HG03064 (cell line): ENCODE data around the gene WWP2.
"Not testable (repeated sequence)": the region's sequence is repeated elsewhere in the genome, so short reads cannot be mapped to it uniquely, and the experiment has no call there.

Source experiments
- ATAC-seq: cut with Tn5 transposase; IDR thresholded peaks from one replicate; pipeline ENCODE4 v1.9.1; 2021; ENCODE audit warnings: low read depth; ENCODE audit not compliant: unreplicated experiment

WWP2 gene

GRCh38 chr16:69853481-69853880, 91.3 kb downstream of the WWP2 start:
- no peak for ATAC-seq

- ATAC-seq, result not testable (repeated sequence)
These were observed 92.6 kb downstream of the WWP2 start for GRCh38 chr16:69854776-69855175.

GRCh38 chr16:69855592-69855991, 93.5 kb downstream of the WWP2 start:
- ATAC-seq, result no peak

- ATAC-seq, result no peak
These were observed 96.3 kb downstream of the WWP2 start for GRCh38 chr16:69858191-69859104.

GRCh38 chr16:69859105-69859989, 97.2 kb downstream of the WWP2 start:
- no peak for ATAC-seq

- ATAC-seq, result no peak
These were observed 98.4 kb downstream of the WWP2 start for GRCh38 chr16:69860233-69861231.

- no peak for ATAC-seq
These were observed 99.3 kb downstream of the WWP2 start for GRCh38 chr16:69861292-69862030.

GRCh38 chr16:69863401-69864281, 101.5 kb downstream of the WWP2 start:
- no peak for ATAC-seq

- no peak for ATAC-seq
These were observed 103.6 kb downstream of the WWP2 start for GRCh38 chr16:69865701-69866100.

- no peak for ATAC-seq
These were observed 105.8 kb downstream of the WWP2 start for GRCh38 chr16:69867784-69868560.

- ATAC-seq, result no peak
These were observed 108.6 kb downstream of the WWP2 start for GRCh38 chr16:69870761-69871160.

GRCh38 chr16:69871708-69872107, 109.6 kb downstream of the WWP2 start:
- no peak for ATAC-seq

- no peak for ATAC-seq
These were observed 110.8 kb downstream of the WWP2 start for GRCh38 chr16:69872888-69873287.

- no peak for ATAC-seq
These were observed 111.7 kb downstream of the WWP2 start for GRCh38 chr16:69873783-69874182.

GRCh38 chr16:69874271-69874670, 112.1 kb downstream of the WWP2 start:
- no peak for ATAC-seq

- no peak for ATAC-seq
These were observed 118.6 kb downstream of the WWP2 start for GRCh38 chr16:69880640-69881133.

- ATAC-seq, result no peak
These were observed 119.0 kb downstream of the WWP2 start for GRCh38 chr16:69881141-69881540.

GRCh38 chr16:69883744-69884143, 121.6 kb downstream of the WWP2 start:
- ATAC-seq, result no peak
